Erythroblast (primary cell): ENCODE measurements around the gene C11orf65.

ENCODE experiments used
- GATA1 ChIP-seq: IDR thresholded peaks from 2 replicates; pipeline ENCODE4 v1.6.1; 2011; ENCODE audit warnings: low read depth, mild to moderate bottlenecking, control low read depth, low read length, moderate library complexity
- POLR2A ChIP-seq: IDR thresholded peaks from 2 replicates; pipeline ENCODE4 v1.6.1; 2011; ENCODE audit warnings: mild to moderate bottlenecking, low read length

- no peak for TF ChIP-seq POLR2A
- no peak for TF ChIP-seq GATA1
Measured at GRCh38 chr11:108364159-108364558, 103.2 kb downstream of the C11orf65 start.
